SK-N-MC (cell line): ENCODE data around the gene FAM136A.
"Not testable (repeated sequence)": the region's sequence is repeated elsewhere in the genome, so short reads cannot be mapped to it uniquely, and the experiment has no call there.

Experiments used
- EZH2 ChIP-seq: fragments of 200-600 bp; sonication (generic); IDR thresholded peaks from one replicate; pipeline ENCODE4 v1.6.1; 2017; ENCODE audit warnings: antibody characterized with exemption
- FOXP2 ChIP-seq: optimal IDR thresholded peaks from 2 replicates; pipeline ENCODE3; 2011; ENCODE audit warnings: mild to moderate bottlenecking, moderate library complexity; ENCODE audit not compliant: insufficient read depth; ENCODE audit errors: extremely low read length, control extremely low read depth
- POLR2AphosphoS5 ChIP-seq: IDR thresholded peaks from 2 replicates; pipeline ENCODE4 v1.6.1; 2012; ENCODE audit warnings: mild to moderate bottlenecking, low read depth, low read length, borderline replicate concordance

GRCh38 chr2:70266925-70267324 is 34.9 kb downstream of the FAM136A start:
- not testable (repeated sequence) for TF ChIP-seq FOXP2, POLR2AphosphoS5, EZH2
